DOHH2 (cell line): ENCODE results near the gene OSBPL2.

Experiments used
- EZH2phosphoT487 ChIP-seq: fragments of 200-600 bp; sonication (generic); IDR thresholded peaks from 2 replicates; pipeline ENCODE4 v1.6.1; 2017; ENCODE audit warnings: borderline replicate concordance, mild to moderate bottlenecking, antibody characterized with exemption, low read length, moderate library complexity, mixed read lengths
- TF ChIP-seq, protein P1 (sequence below): fragments of 200-600 bp; sonication (generic); IDR thresholded peaks from one replicate; pipeline ENCODE4 v1.5.1; 2014; ENCODE audit warnings: antibody characterized with exemption, mild to moderate bottlenecking, low read depth, low read length; ENCODE audit not compliant: poor library complexity, severe bottlenecking

DNA sequence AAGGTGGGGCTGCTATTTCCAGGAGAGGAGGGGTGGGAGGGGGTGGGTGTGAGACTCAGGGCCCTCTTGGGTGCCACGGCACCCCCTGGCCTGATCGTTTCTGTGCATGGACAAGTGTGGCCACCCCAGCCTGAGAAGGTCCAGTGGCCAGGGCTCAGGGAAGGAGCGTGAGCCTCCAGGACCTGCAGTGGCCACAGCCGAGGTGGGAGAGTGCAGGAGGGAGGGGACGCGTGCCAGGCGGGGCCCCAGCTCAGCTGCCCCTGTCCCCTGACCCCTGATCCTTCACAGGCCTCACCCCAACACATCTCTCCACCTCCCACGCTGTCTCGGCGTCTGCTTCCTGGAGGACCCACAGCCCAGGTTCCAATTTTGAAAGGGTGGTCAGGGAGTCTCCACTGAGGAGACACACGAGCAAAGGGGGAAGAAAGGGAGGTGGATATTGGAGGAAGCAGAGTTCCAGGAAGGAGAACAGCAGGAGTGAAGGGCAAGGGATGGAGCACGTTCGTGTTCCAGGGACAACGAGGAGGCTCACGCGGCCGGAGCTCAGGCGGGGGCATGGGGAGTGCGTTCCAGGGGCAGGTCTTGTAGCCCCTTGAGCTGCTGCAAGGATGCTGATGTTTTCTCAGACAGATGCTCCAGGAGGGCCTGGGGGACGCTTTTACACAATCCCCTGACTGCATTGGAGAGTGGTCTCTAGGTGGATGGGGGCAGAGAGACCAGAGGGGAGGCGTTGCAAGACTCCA, 14.0 kb upstream of the OSBPL2 start:
- no peak for TF ChIP-seq EZH2phosphoT487
- TF ChIP-seq, protein P1, sequence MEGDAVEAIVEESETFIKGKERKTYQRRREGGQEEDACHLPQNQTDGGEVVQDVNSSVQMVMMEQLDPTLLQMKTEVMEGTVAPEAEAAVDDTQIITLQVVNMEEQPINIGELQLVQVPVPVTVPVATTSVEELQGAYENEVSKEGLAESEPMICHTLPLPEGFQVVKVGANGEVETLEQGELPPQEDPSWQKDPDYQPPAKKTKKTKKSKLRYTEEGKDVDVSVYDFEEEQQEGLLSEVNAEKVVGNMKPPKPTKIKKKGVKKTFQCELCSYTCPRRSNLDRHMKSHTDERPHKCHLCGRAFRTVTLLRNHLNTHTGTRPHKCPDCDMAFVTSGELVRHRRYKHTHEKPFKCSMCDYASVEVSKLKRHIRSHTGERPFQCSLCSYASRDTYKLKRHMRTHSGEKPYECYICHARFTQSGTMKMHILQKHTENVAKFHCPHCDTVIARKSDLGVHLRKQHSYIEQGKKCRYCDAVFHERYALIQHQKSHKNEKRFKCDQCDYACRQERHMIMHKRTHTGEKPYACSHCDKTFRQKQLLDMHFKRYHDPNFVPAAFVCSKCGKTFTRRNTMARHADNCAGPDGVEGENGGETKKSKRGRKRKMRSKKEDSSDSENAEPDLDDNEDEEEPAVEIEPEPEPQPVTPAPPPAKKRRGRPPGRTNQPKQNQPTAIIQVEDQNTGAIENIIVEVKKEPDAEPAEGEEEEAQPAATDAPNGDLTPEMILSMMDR = no peak
